ENCODE results near the gene METTL17.

The METTL17 gene

GRCh38 chr14:21034707-21035106 lies 44.9 kb downstream of the METTL17 start, which contains the start of gene RNASE13:
RNASE13 (minus strand) TSS chr14:21034807; CDS start chr14:21034288, 519 bp downstream.
- H3K79me2 ChIP-seq (ENCODE audit: insufficient read depth, low read depth), result no peaks in the 10 kb centered on the region
- H3K4me1 ChIP-seq (ENCODE audit: low read depth, poor library complexity, severe bottlenecking), result no peaks in the 10 kb centered on the region
- TF ChIP-seq CTCF (conservative IDR thresholded peaks at IDR 0.05; ENCODE audit: low read depth, low read length), result no peak
- no peak within 1 kb of the TSS for H3K27ac ChIP-seq
- no peaks in the 10 kb centered on the region for H4K20me1 ChIP-seq (ENCODE audit: insufficient read depth)
- H3K36me3 ChIP-seq (ENCODE audit: insufficient read depth), result no peaks in the 10 kb centered on the region
- H3K27me3 ChIP-seq (ENCODE audit: insufficient read depth, low read depth), result no peaks in the 10 kb centered on the region
- no peak within 1 kb of the TSS for H3K4me2 ChIP-seq
- H3K4me3 ChIP-seq (IDR thresholded peaks at IDR 0.05; ENCODE audit: insufficient read depth, low read depth, low read length), result no peak within 1 kb of the TSS
- no peak within 1 kb of the TSS for H3K9ac ChIP-seq
- no peak within 1 kb of the TSS for H2AFZ ChIP-seq (ENCODE audit: low read depth)

GRCh38 chr14:21036751-21037150 lies 47.0 kb downstream of the METTL17 start:
- H3K9ac ChIP-seq, result no peak overlapping the region
- H3K4me3 ChIP-seq (IDR thresholded peaks at IDR 0.05; ENCODE audit: insufficient read depth, low read depth, low read length), result no peak overlapping the region
- no peaks in the 10 kb centered on the region for H3K36me3 ChIP-seq (ENCODE audit: insufficient read depth)
- H3K79me2 ChIP-seq (ENCODE audit: insufficient read depth, low read depth), result no peaks in the 10 kb centered on the region
- H3K4me1 ChIP-seq (ENCODE audit: low read depth, poor library complexity, severe bottlenecking), result no peaks in the 10 kb centered on the region
- no peak overlapping the region for H2AFZ ChIP-seq (ENCODE audit: low read depth)
- H3K27ac ChIP-seq, result no peak overlapping the region
- no peak for TF ChIP-seq CTCF (conservative IDR thresholded peaks at IDR 0.05; ENCODE audit: low read depth, low read length)
- H3K4me2 ChIP-seq, result no peak overlapping the region
- H4K20me1 ChIP-seq (ENCODE audit: insufficient read depth), result no peaks in the 10 kb centered on the region
- H3K27me3 ChIP-seq (ENCODE audit: insufficient read depth, low read depth), result no peaks in the 10 kb centered on the region

GRCh38 chr14:21037156-21037555 lies 47.4 kb downstream of the METTL17 start:
- no peaks in the 10 kb centered on the region for H3K4me1 ChIP-seq (ENCODE audit: low read depth, poor library complexity, severe bottlenecking)
- H3K27me3 ChIP-seq (ENCODE audit: insufficient read depth, low read depth), result no peaks in the 10 kb centered on the region
- no peak overlapping the region for H3K4me2 ChIP-seq
- no peaks in the 10 kb centered on the region for H4K20me1 ChIP-seq (ENCODE audit: insufficient read depth)
- H3K36me3 ChIP-seq (ENCODE audit: insufficient read depth), result no peaks in the 10 kb centered on the region
- H3K27ac ChIP-seq, result no peak overlapping the region
- TF ChIP-seq CTCF (conservative IDR thresholded peaks at IDR 0.05; ENCODE audit: low read depth, low read length), result no peak
- H3K9ac ChIP-seq, result no peak overlapping the region
- no peaks in the 10 kb centered on the region for H3K79me2 ChIP-seq (ENCODE audit: insufficient read depth, low read depth)
- H3K4me3 ChIP-seq (IDR thresholded peaks at IDR 0.05; ENCODE audit: insufficient read depth, low read depth, low read length), result no peak overlapping the region
- H2AFZ ChIP-seq (ENCODE audit: low read depth), result no peak overlapping the region

GRCh38 chr14:21038441-21039422 lies 49.0 kb downstream of the METTL17 start:
- no peaks in the 10 kb centered on the region for H3K79me2 ChIP-seq (ENCODE audit: insufficient read depth, low read depth)
- H4K20me1 ChIP-seq (ENCODE audit: insufficient read depth), result no peaks in the 10 kb centered on the region
- no peaks in the 10 kb centered on the region for H3K36me3 ChIP-seq (ENCODE audit: insufficient read depth)
- H3K27ac ChIP-seq, result no peak overlapping the region
- H3K4me1 ChIP-seq (ENCODE audit: low read depth, poor library complexity, severe bottlenecking), result no peaks in the 10 kb centered on the region
- no peak overlapping the region for H3K4me2 ChIP-seq
- H3K27me3 ChIP-seq (ENCODE audit: insufficient read depth, low read depth), result no peaks in the 10 kb centered on the region
- no peak for TF ChIP-seq CTCF (conservative IDR thresholded peaks at IDR 0.05; ENCODE audit: low read depth, low read length)
- H2AFZ ChIP-seq (ENCODE audit: low read depth), result no peak overlapping the region
- H3K9ac ChIP-seq, result no peak overlapping the region
- no peak overlapping the region for H3K4me3 ChIP-seq (IDR thresholded peaks at IDR 0.05; ENCODE audit: insufficient read depth, low read depth, low read length)
